GM12873 (cell line): Measurements from ENCODE around the gene SLC39A11.

Experiments used
- CTCF ChIP-seq: IDR thresholded peaks from 2 replicates; pipeline ENCODE4 v1.5.1; 2012; ENCODE audit warnings: low read depth, mild to moderate bottlenecking, moderate library complexity, low read length, control low read depth; ENCODE audit not compliant: insufficient read depth; ENCODE audit errors: missing control alignments

Gene SLC39A11

GRCh38 chr17:73105431-73105830, 12.9 kb upstream of the SLC39A11 start:
- TF ChIP-seq CTCF: no peak

DNA sequence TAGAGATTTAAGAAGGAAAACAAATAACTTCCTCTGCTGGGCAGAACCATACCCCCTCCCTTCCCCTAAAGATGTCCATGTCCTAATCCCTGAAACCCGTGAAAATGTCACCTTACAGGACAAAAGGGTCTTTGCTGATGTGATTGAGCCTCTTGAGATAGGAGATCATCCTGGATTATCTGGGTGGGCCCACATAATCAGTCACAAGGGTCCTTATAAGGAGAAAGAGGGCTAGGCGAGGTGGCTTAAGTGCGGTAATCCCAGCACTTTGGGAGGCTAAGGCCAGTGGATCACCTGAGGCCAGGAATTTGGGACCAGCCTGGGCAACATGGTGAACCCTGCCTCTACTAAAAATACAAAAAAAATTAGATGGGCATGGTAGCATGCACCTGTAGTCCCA, 12.0 kb upstream of the SLC39A11 start:
- no peak for TF ChIP-seq CTCF

GRCh38 chr17:73103641-73104335, 11.3 kb upstream of the SLC39A11 start:
- TF ChIP-seq CTCF: no peak

- no peak for TF ChIP-seq CTCF
Measured at GRCh38 chr17:73101031-73101430, 8.5 kb upstream of the SLC39A11 start.

- TF ChIP-seq CTCF: no peak
Measured at GRCh38 chr17:73100363-73100762, 7.9 kb upstream of the SLC39A11 start.

DNA sequence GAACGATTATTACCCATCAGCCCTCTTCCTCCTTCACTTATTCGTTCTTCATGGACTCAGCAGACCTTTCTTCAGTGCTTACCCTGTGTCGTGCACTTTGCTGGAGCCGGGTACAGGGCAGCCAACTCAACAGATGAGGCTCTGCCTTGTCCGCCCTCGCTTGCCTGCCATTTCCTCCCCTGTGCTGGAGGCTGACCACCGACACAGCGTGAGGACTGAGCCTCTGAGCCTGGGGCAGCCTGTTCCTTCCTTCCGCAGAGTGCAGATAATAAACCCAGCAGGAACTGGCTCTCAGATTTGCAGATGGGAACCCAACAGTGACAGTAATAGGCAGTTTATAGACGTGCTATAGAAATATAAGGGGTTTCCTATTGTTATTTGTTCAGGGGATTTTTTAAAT, 7.0 kb upstream of the SLC39A11 start:
- no peak for TF ChIP-seq CTCF

GRCh38 chr17:73098919-73099318, 6.4 kb upstream of the SLC39A11 start:
- no peak for TF ChIP-seq CTCF

- TF ChIP-seq CTCF: no peak
Measured at GRCh38 chr17:73096866-73097265, 4.4 kb upstream of the SLC39A11 start.
